ENCODE results near the gene EIF4G3. TPM values are rescaled to one million over a fixed set of nuclear protein-coding genes. Genes with fewer than 3 reads are reported as not detected.
A peak's percentile ranks its signal among the peaks of the same experiment; 100 is the strongest.

EIF4G3 gene
- polyA plus RNA-seq, 4 donors: 10.8 to 32.1 (median 20.1) TPM

DNA sequence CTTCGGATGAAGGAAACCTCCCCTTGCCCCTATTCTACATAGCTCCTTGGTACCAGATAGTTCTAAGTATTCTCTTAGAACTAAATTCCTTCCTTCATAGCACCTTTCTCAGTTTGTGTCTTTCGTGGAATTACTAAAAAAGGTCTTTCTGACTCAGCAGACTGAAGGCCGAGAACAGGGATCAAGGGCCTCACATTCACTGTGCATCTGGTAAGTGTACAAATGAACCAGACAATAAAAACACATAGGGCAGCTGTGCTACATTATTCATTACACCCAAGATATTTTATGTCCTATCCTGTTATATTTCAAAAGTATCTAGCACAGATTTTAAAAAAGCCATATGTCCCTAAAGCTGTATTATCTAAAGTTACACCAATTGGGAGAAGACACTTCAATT lies 326.7 kb downstream of the EIF4G3 start:
- FAIRE-seq: no peak
- Histone ChIP-seq H3K36me3 (ENCODE audit: control insufficient read depth in 3 of 3, insufficient read depth in 2 of 3, low read depth in 1 of 3, low read length in 3 of 3) (peaks cover 6 to 32% (median 16%) of the 10 kb centered on the region in 3 donors), H3K27ac (ENCODE audit: low read depth in 1 of 3, low read length in 2 of 3) (no peak overlapping the region), H3K4me1 (ENCODE audit: control insufficient read depth in 3 of 3, insufficient read depth in 2 of 3, low read depth in 1 of 3, low read length in 2 of 3) (no peaks in the 10 kb centered on the region), H3K4me3 (ENCODE audit: low read depth in 1 of 3, low read length in 3 of 3) (no peak overlapping the region), H3K27me3 (ENCODE audit: control insufficient read depth in 3 of 3, insufficient read depth in 3 of 3, low read length in 3 of 3) (no peaks in the 10 kb centered on the region), H3K9me3 (ENCODE audit: control insufficient read depth in 2 of 2, insufficient read depth in 1 of 2, low read depth in 1 of 2, low read length in 1 of 2) (no peaks in the 10 kb centered on the region)
- WGBS, 3 donors: 83 to 96% (median 86%) methylated on average over 3 of the region's 3 CpGs
- no peak for DNase-seq

DNA sequence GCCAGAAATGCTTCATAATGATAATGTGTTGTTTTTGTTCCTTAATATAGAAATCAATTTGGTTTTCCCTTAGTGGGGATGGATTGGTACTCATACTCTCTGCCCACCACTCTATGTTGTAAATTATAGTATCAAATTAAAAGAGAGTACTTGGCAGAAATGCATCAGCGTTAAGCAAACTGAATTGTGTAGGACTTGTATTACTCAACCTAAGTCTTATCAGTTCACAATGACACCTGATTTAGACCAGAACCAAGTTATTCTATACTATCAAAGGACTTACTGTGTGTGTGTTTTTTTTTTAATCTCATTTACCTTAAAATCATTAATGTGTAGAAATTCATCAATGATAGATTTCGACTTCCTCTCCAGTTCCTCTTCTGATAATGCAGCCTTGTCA lies 327.6 kb downstream of the EIF4G3 start:
- Histone ChIP-seq H3K27ac (ENCODE audit: low read depth in 1 of 3, low read length in 2 of 3) (no peak overlapping the region), H3K36me3 (ENCODE audit: control insufficient read depth in 3 of 3, insufficient read depth in 2 of 3, low read depth in 1 of 3, low read length in 3 of 3) (peaks cover 6 to 28% (median 16%) of the 10 kb centered on the region in 3 donors)
- FAIRE-seq: no peak

DNA sequence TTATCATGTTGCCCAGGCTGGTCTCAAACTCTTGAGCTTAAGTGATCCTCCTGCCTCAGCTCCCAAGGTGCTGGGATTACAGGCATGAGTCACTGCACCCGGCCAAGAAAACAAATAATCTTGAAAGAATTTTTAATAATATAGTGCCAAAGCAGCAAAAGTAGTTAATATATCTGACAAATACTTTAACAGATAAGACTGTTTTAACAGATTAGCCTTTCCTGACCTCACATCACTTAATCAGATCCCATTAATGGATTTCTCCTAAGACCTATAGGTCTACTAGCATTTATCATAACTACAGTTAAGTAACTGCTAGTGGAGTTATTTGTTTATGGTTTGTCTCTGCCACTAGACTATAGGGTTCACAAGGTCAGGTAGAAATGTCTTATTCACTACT lies 328.5 kb downstream of the EIF4G3 start:
- FAIRE-seq (no peak), DNase-seq (no peak)
- Histone ChIP-seq H3K27ac (ENCODE audit: low read depth in 1 of 3, low read length in 2 of 3) (no peak overlapping the region), H3K36me3 (ENCODE audit: control insufficient read depth in 3 of 3, insufficient read depth in 2 of 3, low read depth in 1 of 3, low read length in 3 of 3) (peaks cover 6 to 26% (median 11%) of the 10 kb centered on the region in 3 donors), H3K4me3 (ENCODE audit: low read depth in 1 of 3, low read length in 3 of 3) (no peak overlapping the region), H3K27me3 (ENCODE audit: control insufficient read depth in 3 of 3, insufficient read depth in 3 of 3, low read length in 3 of 3) (no peaks in the 10 kb centered on the region), H3K4me1 (ENCODE audit: control insufficient read depth in 3 of 3, insufficient read depth in 2 of 3, low read depth in 1 of 3, low read length in 2 of 3) (no peaks in the 10 kb centered on the region), H3K9me3 (ENCODE audit: control insufficient read depth in 2 of 2, insufficient read depth in 1 of 2, low read depth in 1 of 2, low read length in 1 of 2) (no peaks in the 10 kb centered on the region)
- WGBS, 3 donors: 46 to 71% (median 52%) methylated on average over 1 of the region's 1 CpG

More for the DNA sequence above, 327.6 kb downstream of the EIF4G3 start:
- no peak overlapping the region for H3K4me3 ChIP-seq (ENCODE audit: low read depth in 1 of 3, low read length in 3 of 3)
- H3K9me3 ChIP-seq (ENCODE audit: control insufficient read depth in 2 of 2, insufficient read depth in 1 of 2, low read depth in 1 of 2, low read length in 1 of 2): no peaks in the 10 kb centered on the region
- DNase-seq: no peak
- WGBS, 3 donors: 89 to 95% (median 90%) methylated on average over 2 of the region's 2 CpGs
- no peaks in the 10 kb centered on the region for H3K27me3 ChIP-seq (ENCODE audit: control insufficient read depth in 3 of 3, insufficient read depth in 3 of 3, low read length in 3 of 3)
- no peaks in the 10 kb centered on the region for H3K4me1 ChIP-seq (ENCODE audit: control insufficient read depth in 3 of 3, insufficient read depth in 2 of 3, low read depth in 1 of 3, low read length in 2 of 3)

DNA sequence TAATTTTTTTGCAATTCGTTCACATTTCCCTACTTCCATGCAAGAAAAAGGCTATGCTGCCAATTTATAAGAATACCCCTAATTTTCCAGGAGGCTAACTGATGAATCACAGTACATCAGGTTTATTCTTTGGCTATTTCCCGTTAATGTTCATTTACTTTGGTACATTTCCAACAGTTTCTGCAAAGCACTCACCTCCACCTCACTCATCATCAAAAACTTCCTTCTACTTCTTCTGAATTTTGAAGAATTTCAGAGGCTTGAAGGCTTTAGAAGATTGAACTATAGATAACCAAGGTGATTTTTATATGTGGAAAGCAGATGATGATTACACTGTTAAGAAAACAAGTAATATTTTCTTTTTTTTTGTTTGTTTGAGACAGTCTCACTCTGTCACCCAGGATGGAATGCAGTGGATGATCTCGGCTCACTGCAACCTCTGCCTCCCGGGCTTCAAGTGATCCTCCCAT lies 329.1 kb downstream of the EIF4G3 start:
- Histone ChIP-seq H3K27ac (ENCODE audit: low read depth in 1 of 3, low read length in 2 of 3) (no peak overlapping the region), H3K4me3 (ENCODE audit: low read depth in 1 of 3, low read length in 3 of 3) (no peak overlapping the region), H3K9me3 (ENCODE audit: control insufficient read depth in 2 of 2, insufficient read depth in 1 of 2, low read depth in 1 of 2, low read length in 1 of 2) (no peaks in the 10 kb centered on the region), H3K27me3 (ENCODE audit: control insufficient read depth in 3 of 3, insufficient read depth in 3 of 3, low read length in 3 of 3) (no peaks in the 10 kb centered on the region), H3K36me3 (ENCODE audit: control insufficient read depth in 3 of 3, insufficient read depth in 2 of 3, low read depth in 1 of 3, low read length in 3 of 3) (peaks cover 6 to 28% (median 11%) of the 10 kb centered on the region in 3 donors), H3K4me1 (ENCODE audit: control insufficient read depth in 3 of 3, insufficient read depth in 2 of 3, low read depth in 1 of 3, low read length in 2 of 3) (no peaks in the 10 kb centered on the region)
- FAIRE-seq (no peak), DNase-seq (no peak)
- WGBS, 3 donors: 88 to 91% (median 89%) methylated on average over 4 of the region's 4 CpGs

DNA sequence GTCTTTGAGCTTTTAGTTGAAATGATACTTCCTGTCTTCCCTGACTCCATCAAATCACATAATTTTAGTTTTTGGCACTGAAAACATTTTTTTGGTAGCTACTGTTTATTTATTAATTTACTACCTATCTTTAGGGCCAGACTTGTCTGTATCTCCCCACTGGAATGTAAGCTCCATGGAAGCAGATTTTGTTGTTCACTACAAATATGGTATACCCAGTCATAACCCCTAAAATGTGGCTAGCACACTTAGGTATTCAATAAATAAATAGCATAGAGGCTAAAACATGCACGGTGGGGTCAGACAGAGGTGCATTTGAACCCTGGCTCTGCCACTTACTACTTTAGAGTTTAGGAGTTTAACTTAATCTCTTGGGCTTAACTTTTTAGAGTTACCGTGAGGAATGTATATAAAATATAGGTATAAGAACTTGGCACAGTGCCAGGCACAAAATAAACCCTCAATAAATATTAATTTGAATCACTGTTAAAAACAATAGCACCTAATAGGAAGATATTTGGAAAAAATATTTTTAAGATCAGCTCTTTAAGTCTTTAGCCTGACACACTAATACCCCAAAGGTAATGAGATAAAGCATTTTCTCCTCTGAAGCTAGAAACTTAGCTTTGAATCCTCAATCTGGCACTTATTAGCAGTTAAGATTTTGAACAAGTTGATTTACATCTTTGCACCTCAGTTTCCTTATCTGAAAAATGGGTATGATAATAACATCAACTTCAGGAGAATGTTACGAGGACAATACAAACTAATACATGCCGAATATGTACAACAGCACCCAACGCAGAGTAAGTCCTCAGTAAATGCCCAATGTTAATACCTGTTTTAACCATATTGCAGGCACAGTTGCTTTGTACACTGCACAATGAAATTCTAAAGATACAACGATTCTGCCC lies 330.0 kb downstream of the EIF4G3 start:
- no peak for DNase-seq
- WGBS, 3 donors: 96 to 97% (median 97%) methylated on average over 6 of the region's 6 CpGs
- Histone ChIP-seq H3K27ac (ENCODE audit: low read depth in 1 of 3, low read length in 2 of 3) (no peak overlapping the region), H3K4me3 (ENCODE audit: low read depth in 1 of 3, low read length in 3 of 3) (no peak overlapping the region), H3K4me1 (ENCODE audit: control insufficient read depth in 3 of 3, insufficient read depth in 2 of 3, low read depth in 1 of 3, low read length in 2 of 3) (no peaks in the 10 kb centered on the region), H3K27me3 (ENCODE audit: control insufficient read depth in 3 of 3, insufficient read depth in 3 of 3, low read length in 3 of 3) (no peaks in the 10 kb centered on the region), H3K36me3 (ENCODE audit: control insufficient read depth in 3 of 3, insufficient read depth in 2 of 3, low read depth in 1 of 3, low read length in 3 of 3) (peaks cover 3 to 21% (median 9%) of the 10 kb centered on the region in 3 donors), H3K9me3 (ENCODE audit: control insufficient read depth in 2 of 2, insufficient read depth in 1 of 2, low read depth in 1 of 2, low read length in 1 of 2) (no peaks in the 10 kb centered on the region)
- no peak for FAIRE-seq

DNA sequence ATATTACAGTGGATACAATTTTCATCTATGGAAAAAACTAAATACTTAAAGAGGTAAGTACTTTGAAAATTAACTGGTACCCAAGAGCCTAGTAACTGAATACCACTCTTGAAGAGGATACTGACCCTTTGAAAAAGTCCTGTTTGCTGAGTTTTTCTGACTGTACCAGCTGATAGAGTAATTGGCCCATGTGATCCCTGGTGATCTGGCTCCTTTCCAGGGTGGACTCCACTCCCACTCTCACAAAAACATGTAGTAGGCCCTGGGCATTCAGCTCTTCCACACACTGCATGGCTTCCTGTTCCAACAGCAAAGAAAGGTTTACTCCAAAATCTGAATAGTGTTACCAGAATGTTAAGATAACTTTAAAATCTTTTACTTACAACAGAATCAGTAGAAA lies 336.0 kb downstream of the EIF4G3 start:
- no peaks in the 10 kb centered on the region for H3K4me1 ChIP-seq (ENCODE audit: control insufficient read depth in 3 of 3, insufficient read depth in 2 of 3, low read depth in 1 of 3, low read length in 2 of 3)
- H3K27ac ChIP-seq (ENCODE audit: low read depth in 1 of 3, low read length in 2 of 3): no peak overlapping the region
- FAIRE-seq: no peak
- DNase-seq: no peak
- H3K4me3 ChIP-seq (ENCODE audit: low read depth in 1 of 3, low read length in 3 of 3): no peak overlapping the region
- no peaks in the 10 kb centered on the region for H3K27me3 ChIP-seq (ENCODE audit: control insufficient read depth in 3 of 3, insufficient read depth in 3 of 3, low read length in 3 of 3)
- no peaks in the 10 kb centered on the region for H3K9me3 ChIP-seq (ENCODE audit: control insufficient read depth in 2 of 2, insufficient read depth in 1 of 2, low read depth in 1 of 2, low read length in 1 of 2)
- H3K36me3 ChIP-seq (ENCODE audit: control insufficient read depth in 3 of 3, insufficient read depth in 2 of 3, low read depth in 1 of 3, low read length in 3 of 3): peaks cover 0 to 21% (median 9%) of the 10 kb centered on the region in 3 donors

DNA sequence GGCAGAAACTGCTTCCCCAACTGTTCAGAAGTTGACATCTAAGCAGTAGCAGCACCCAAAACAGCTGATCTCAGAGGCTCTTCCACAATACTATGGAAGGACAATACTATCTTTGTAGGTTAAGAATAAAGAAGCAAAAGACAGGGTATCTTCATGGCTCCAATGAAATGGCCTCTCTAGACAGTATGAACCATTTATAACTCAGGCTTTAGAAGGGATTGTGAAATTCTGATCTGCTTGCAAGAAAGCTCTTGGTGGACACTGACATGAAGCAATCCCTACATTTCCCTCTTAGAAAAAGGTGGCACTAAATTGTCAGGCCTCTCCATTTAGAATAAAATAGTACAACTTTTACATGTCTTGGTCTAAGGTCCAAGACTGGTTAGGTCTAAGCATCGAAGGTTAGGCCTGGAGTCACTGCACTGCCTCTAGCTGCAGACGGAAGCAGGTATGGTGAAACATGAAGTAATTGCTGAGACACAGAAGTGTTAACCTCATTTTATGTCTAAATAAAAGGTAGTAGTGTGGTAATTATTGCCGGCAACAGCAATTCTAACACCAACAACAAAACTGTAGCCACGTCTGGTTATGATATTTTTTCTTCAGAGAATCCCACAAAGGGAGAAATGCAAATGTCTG lies 339.0 kb downstream of the EIF4G3 start:
- FAIRE-seq: no peak
- WGBS, 3 donors: 89 to 94% (median 91%) methylated on average over 4 of the region's 4 CpGs
- peak in 1 of 2 donors; percentile 5 for DNase-seq
- Histone ChIP-seq H3K27ac (ENCODE audit: low read depth in 1 of 3, low read length in 2 of 3) (no peak overlapping the region), H3K36me3 (ENCODE audit: control insufficient read depth in 3 of 3, insufficient read depth in 2 of 3, low read depth in 1 of 3, low read length in 3 of 3) (peaks cover 0 to 18% (median 7%) of the 10 kb centered on the region in 3 donors), H3K27me3 (ENCODE audit: control insufficient read depth in 3 of 3, insufficient read depth in 3 of 3, low read length in 3 of 3) (no peaks in the 10 kb centered on the region), H3K4me3 (ENCODE audit: low read depth in 1 of 3, low read length in 3 of 3) (no peak overlapping the region), H3K9me3 (ENCODE audit: control insufficient read depth in 2 of 2, insufficient read depth in 1 of 2, low read depth in 1 of 2, low read length in 1 of 2) (peaks cover 0 to 2% of the 10 kb centered on the region in 2 donors), H3K4me1 (ENCODE audit: control insufficient read depth in 3 of 3, insufficient read depth in 2 of 3, low read depth in 1 of 3, low read length in 2 of 3) (no peaks in the 10 kb centered on the region)

DNA sequence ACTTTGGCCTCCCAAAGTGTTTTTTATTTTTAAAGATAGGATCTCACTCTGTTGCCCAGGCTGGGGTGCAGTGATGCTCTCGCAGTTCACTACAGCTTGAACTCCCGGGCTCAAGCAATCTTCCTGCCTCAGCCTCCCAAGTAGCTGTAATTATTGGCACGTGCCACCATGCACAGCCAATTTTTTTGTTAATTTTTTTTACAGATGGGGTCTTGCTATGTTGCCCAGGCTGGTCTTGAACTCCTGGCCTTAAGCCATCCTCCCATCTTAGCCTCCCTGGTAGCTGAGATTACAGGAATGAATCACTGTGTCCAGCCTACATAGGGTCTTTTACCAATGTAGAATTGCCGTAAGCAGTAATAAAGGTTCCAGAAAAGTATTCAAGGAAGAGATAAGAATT lies 340.5 kb downstream of the EIF4G3 start:
- H3K9me3 ChIP-seq (ENCODE audit: control insufficient read depth in 2 of 2, insufficient read depth in 1 of 2, low read depth in 1 of 2, low read length in 1 of 2): peaks cover 0 to 2% of the 10 kb centered on the region in 2 donors
- DNase-seq (no peak), FAIRE-seq (no peak)
- H3K27me3 ChIP-seq (ENCODE audit: control insufficient read depth in 3 of 3, insufficient read depth in 3 of 3, low read length in 3 of 3): no peaks in the 10 kb centered on the region
- H3K36me3 ChIP-seq (ENCODE audit: control insufficient read depth in 3 of 3, insufficient read depth in 2 of 3, low read depth in 1 of 3, low read length in 3 of 3): peaks cover 0 to 18% (median 7%) of the 10 kb centered on the region in 3 donors
- no peak overlapping the region for H3K4me3 ChIP-seq (ENCODE audit: low read depth in 1 of 3, low read length in 3 of 3)
- 97 to 99% (median 98%) methylated on average over 4 of the region's 4 CpGs for WGBS, 3 donors
- no peaks in the 10 kb centered on the region for H3K4me1 ChIP-seq (ENCODE audit: control insufficient read depth in 3 of 3, insufficient read depth in 2 of 3, low read depth in 1 of 3, low read length in 2 of 3)
- H3K27ac ChIP-seq (ENCODE audit: low read depth in 1 of 3, low read length in 2 of 3): no peak overlapping the region

Measured in small intestine (tissue), 7 donors.